Testis (tissue), 3 donors: Measurements from ENCODE around the gene HNRNPK. TPM values are rescaled to one million over a fixed set of nuclear protein-coding genes. Genes with fewer than 3 reads are reported as not detected.

Experiments
- DNase-seq: peaks from one replicate; pipeline ENCODE4 v3.0.0-alpha.2; 2019
- H3K27ac ChIP-seq, 2 donors: fragments of 200-600 bp; sonication (generic); one replicate each; pipeline ENCODE4 v1.5.1; 2019
- H3K27me3 ChIP-seq: fragments of 200-600 bp; sonication (generic); one replicate; pipeline ENCODE4 v1.5.1; 2019
- H3K36me3 ChIP-seq: fragments of 200-600 bp; sonication (generic); one replicate; pipeline ENCODE4 v1.5.1; 2017; ENCODE audit warnings: low read depth; ENCODE audit errors: missing control alignments
- H3K4me1 ChIP-seq: fragments of 200-600 bp; sonication (generic); one replicate; pipeline ENCODE4 v1.5.1; 2019
- H3K4me3 ChIP-seq, 2 donors: fragments of 200-600 bp; sonication (generic); one replicate each; pipeline ENCODE4 v1.5.1; 2017 to 2019
- H3K9me3 ChIP-seq: fragments of 200-600 bp; sonication (generic); one replicate; pipeline ENCODE4 v1.5.1; 2017
- POLR2A ChIP-seq: fragments of 450-650 bp; IDR thresholded peaks from one replicate; pipeline ENCODE4 v1.6.1; 2017; ENCODE audit warnings: antibody characterized with exemption, mild to moderate bottlenecking, moderate library complexity
- WGBS, 2 donors: methylation state at CpG; one replicate each; pipeline ENCODE4 v1.1.5; 2018; 5-methylcytosine and 5-hydroxymethylcytosine counted together
- intact Hi-C: fragments of 100-400 bp; cut with DNase I; formaldehyde crosslinking; loops from one replicate; pipeline ENCODE4 v1.15.1; 2023; ENCODE audit warnings: low total_unique reads
- polyA plus RNA-seq: library from polyadenylated mRNA; stranded (reverse); fragments of 350-450 nt; fragmentation: Illumina TruSeq; extraction: RNeasy Lipid Tissue Mini Kit (QIAGEN cat#74804); gene quantifications from one replicate; pipeline ENCODE4 v1.2.3, GENCODE V29; 2014; ENCODE audit warnings: low read depth, low replicate concordance; ENCODE audit not compliant: insufficient read depth
- total RNA-seq, 2 donors: library from RNA; depleted of rRNA; stranded (reverse); fragments of >200 nt; gene quantifications; one replicate each; pipeline ENCODE4 v1.2.3, GENCODE V29; 2016
- TF ChIP-seq, protein P1 (sequence below), 3 experiments: fragments of 450-650 bp in 2 of 3; fragments of 200-600 bp in 1 of 3; sonication (generic) in 1 of 3; IDR thresholded peaks; one replicate each; pipeline ENCODE4 v1.5.1; 2016 to 2019; ENCODE audit warnings: antibody characterized with exemption in 3 of 3, mild to moderate bottlenecking in 2 of 3, moderate library complexity in 1 of 3

The HNRNPK gene
- total and polyA plus RNA-seq, 3 donors from 2014 or later, result 415 to 508 (median 496) TPM

DNA sequence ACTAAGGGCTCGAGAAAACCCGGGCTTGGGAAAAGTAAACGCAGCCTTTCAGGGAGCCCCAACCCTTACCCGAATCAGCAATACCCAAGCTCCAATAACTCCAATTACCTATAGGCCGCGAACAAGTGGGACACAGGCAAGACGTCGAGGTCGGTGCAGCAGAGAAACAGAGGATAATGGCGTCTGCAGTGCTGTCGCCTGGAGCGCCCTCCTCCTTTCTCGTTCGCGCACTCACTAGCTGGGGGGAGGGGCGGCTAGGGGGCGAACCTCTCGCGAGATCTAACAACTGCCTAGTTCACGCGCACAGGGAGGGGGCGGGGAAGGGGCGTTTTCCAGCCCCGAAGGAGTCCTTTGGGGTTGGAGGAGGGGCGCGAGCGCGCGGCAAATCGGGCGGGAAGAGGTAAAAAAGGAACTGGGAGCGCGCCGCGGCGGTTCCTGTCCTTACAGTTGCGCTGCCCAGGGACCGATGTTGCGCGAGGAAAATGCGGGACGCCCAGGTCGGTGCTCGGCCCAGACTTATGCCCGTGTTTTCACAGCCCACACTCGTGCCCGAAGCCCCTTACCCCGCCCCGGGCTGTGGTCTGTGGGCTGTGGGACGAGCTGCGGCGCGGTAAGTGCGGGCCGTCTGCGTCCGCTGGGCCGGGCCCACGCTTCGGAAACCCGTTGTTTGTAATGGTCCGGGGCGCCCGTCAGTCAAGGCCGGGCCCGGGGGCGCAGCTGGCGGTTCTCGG, 545 bp upstream of the HNRNPK start, which contains the start of gene RMI1:
RMI1 (plus strand) TSS at position 411 of the 731 bp plus-strand sequence. CDS start 20,182 bp downstream, outside the sequence.
- H3K27me3 ChIP-seq, result no peaks in the 10 kb centered on the region
- H3K27ac ChIP-seq, result peak within 1 kb of the TSS; percentile 98 to 100
- peak; percentile 96 for TF ChIP-seq POLR2A
- TF ChIP-seq, protein P1, sequence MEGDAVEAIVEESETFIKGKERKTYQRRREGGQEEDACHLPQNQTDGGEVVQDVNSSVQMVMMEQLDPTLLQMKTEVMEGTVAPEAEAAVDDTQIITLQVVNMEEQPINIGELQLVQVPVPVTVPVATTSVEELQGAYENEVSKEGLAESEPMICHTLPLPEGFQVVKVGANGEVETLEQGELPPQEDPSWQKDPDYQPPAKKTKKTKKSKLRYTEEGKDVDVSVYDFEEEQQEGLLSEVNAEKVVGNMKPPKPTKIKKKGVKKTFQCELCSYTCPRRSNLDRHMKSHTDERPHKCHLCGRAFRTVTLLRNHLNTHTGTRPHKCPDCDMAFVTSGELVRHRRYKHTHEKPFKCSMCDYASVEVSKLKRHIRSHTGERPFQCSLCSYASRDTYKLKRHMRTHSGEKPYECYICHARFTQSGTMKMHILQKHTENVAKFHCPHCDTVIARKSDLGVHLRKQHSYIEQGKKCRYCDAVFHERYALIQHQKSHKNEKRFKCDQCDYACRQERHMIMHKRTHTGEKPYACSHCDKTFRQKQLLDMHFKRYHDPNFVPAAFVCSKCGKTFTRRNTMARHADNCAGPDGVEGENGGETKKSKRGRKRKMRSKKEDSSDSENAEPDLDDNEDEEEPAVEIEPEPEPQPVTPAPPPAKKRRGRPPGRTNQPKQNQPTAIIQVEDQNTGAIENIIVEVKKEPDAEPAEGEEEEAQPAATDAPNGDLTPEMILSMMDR (IDR thresholded peaks at IDR 0.05), result peak in 1 of 3 experiments; percentile 27
- 0% methylated on average over 23 to 64 of the region's 69 CpGs for WGBS, 2 donors
- intact Hi-C loops, result no loop called here
- no peaks in the 10 kb centered on the region for H3K9me3 ChIP-seq
- peak within 1 kb of the TSS; percentile 81 to 94 for H3K4me3 ChIP-seq
- H3K36me3 ChIP-seq, result no peaks in the 10 kb centered on the region
- H3K4me1 ChIP-seq, result peaks cover 12% of the 10 kb centered on the region
- peak; percentile 99 for DNase-seq

DNA sequence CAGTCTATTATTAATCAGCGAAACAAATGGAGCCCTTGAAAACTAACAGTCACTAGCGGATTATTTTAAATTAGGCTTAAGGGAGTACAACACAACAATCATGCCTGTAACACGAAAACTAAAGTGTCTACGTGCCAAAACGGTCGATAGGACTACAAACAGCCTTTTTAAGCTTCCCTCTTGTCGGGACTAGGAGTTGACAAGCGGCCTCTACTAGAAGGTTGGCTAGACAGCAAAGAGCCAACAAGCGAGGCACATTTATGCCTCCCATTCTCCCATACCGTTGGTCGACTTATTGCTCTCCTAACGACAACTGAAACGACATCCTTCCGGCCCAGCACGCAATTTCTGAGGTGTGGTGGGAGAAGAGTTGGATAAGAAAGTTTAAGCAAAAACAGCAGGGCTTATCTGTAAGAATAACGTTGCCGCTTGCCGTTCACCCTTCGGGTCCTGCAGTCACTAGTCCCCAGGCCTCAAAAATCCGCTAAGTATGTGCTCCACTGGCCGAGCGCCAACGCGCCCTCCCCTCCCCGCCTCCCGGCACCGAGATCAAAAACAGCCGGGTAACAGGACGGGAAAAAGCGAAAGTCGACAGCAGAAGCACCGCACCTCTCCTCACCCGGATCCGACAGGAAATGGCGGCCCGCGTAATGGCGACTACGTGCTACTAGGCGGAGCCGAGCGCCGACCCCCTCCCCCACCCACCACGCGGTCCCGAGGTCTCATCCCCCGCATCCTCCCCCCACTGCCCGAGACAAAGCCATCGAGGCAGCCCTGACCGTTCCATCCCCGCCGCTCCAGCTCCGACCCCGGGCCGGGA, 813 bp downstream of the HNRNPK start:
- Histone ChIP-seq H3K4me3 (peak overlapping the region; percentile 81 to 94), H3K9me3 (no peaks in the 10 kb centered on the region), H3K4me1 (peaks cover 12% of the 10 kb centered on the region), H3K36me3 (peaks cover 4% of the 10 kb centered on the region), H3K27ac (peak overlapping the region; percentile 98 to 100), H3K27me3 (no peaks in the 10 kb centered on the region)
- peak; percentile 92 for DNase-seq
- TF ChIP-seq POLR2A, result no peak
- TF ChIP-seq, protein P1 (IDR thresholded peaks at IDR 0.05), result no peak
- intact Hi-C loops, result no loop called here
- whole genome bisulfite sequencing, 2 donors, result 1% methylated on average over 32 to 48 of the region's 55 CpGs

DNA sequence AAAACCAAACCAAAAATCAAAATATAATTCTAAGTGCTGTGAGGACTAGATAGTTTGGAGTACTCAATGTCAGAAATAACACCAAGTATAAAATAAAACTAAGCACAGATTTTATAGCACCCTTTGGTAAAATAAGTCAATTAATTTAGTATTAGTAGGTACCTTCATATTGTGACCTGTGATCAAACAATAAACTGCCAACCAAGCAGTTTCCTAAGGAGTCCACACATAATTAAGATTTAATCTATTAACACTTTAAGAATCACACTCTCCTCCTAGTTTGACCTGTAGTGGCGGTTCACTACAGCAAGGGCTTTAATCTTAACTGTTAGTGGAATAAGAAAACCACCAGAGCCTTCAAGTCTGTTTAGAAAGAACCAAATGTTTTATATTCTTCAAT, 2.8 kb downstream of the HNRNPK start:
- Histone ChIP-seq H3K36me3 (peaks cover 4% of the 10 kb centered on the region), H3K9me3 (no peaks in the 10 kb centered on the region)
- intact Hi-C loops, result no loop called here

DNA sequence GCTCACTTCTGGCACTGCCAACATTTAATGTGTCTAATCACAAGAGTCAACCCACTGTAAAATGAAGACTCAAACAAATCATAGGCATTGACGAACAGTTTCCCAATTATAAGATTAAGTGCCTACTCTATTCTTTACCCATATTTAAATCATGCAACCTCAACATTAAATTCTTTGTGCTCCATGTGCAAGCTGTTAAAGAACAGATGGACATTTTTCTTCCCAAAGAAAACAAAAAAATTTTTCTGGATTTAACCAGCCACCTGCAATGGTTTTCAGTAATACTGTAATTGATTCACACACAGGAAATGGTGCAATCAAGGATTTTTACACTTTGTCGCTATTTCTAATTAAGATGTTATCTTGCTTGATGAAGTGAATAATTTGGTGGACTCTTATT, 3.6 kb downstream of the HNRNPK start:
- intact Hi-C loops, result no loop called here
- DNase-seq, result no peak
- no peak for TF ChIP-seq POLR2A
- TF ChIP-seq, protein P1 (IDR thresholded peaks at IDR 0.05), result no peak
- Histone ChIP-seq H3K27me3 (no peaks in the 10 kb centered on the region), H3K36me3 (peaks cover 4% of the 10 kb centered on the region), H3K4me1 (peaks cover 7% of the 10 kb centered on the region), H3K27ac (no peak overlapping the region), H3K4me3 (no peak overlapping the region), H3K9me3 (no peaks in the 10 kb centered on the region)
- WGBS, 2 donors, result 57 to 58% methylated on average over 2 of the region's 2 CpGs

More for the DNA sequence above, 2.8 kb downstream of the HNRNPK start:
- Histone ChIP-seq H3K4me1 (peaks cover 12% of the 10 kb centered on the region), H3K4me3 (no peak overlapping the region), H3K27ac (peak overlapping the region in 1 of 2 donors; percentile 14), H3K27me3 (no peaks in the 10 kb centered on the region)
- TF ChIP-seq, protein P1 (IDR thresholded peaks at IDR 0.05), result no peak
- no peak for TF ChIP-seq POLR2A
- WGBS, 2 donors, result 52 to 55% methylated on average over 1 of the region's 1 CpG
- no peak for DNase-seq
